Vagina (tissue), 2 donors: ENCODE measurements around the gene HSPB6.

Experiments used
- CTCF ChIP-seq, 3 experiments: fragments of 450-650 bp in 2 of 3; fragments of 200-600 bp in 1 of 3; sonication (generic) in 1 of 3; IDR thresholded peaks; one replicate each; pipeline ENCODE4 v1.5.1; 2017 to 2019; ENCODE audit warnings: antibody characterized with exemption in 3 of 3, mild to moderate bottlenecking in 2 of 3, moderate library complexity in 2 of 3
- POLR2A ChIP-seq, 2 donors: fragments of 450-650 bp; IDR thresholded peaks; one replicate each; pipeline ENCODE4 v1.6.1; 2017; ENCODE audit warnings: antibody characterized with exemption in 2 of 2, mild to moderate bottlenecking in 2 of 2, moderate library complexity in 2 of 2
- POLR2AphosphoS5 ChIP-seq, 2 donors: sonication (generic); formaldehyde crosslinking; IDR thresholded peaks; one replicate each; pipeline ENCODE4 v1.9.0; 2017; ENCODE audit warnings: antibody characterized with exemption in 2 of 2, mild to moderate bottlenecking in 2 of 2, low read depth in 1 of 2; ENCODE audit not compliant: insufficient read depth in 1 of 2

DNA sequence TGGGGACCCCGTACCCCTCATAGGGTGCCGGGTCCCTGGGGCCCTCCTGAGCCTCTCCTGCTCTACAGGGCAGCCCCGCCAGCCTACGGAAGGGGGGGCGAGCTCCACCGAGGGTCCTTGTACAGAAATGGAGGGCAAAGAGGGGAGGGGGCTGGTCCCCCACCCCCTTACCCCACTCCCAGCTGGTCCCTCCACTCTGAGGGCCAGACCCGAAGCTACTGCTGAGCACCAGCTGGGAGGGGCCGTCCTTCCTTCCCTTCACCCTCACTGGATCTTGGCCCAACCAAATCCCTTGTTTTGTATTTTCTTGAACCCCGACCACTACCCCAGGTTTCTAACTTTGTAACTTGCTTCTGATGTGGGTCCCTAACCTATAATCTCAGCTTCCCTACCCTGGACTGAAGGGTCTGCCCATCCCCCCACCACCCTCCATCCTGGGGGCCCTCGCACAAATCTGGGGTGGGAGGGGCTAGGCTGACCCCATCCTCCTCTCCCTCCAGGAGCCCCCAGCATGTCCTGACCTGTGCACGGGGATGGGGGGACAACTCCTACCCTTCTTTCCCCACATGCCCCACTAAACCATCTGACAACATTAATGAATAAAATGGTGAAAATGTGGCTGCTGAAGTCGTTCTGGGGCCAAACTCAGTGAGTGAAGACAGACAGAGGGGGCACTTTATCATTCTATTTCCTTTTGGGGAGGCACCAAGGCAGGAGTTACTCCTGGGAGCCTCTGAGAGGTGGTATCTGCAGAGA lies 31.6 kb upstream of the HSPB6 start:
- TF ChIP-seq CTCF (IDR thresholded peaks at IDR 0.05) = no peak
- no peak for TF ChIP-seq POLR2AphosphoS5 (IDR thresholded peaks at IDR 0.05; ENCODE audit: insufficient read depth in 1 of 2, low read depth in 1 of 2)
- no peak for TF ChIP-seq POLR2A (IDR thresholded peaks at IDR 0.05)
